H9 (cell line): ENCODE results near the gene PAX6. TPM values are rescaled to one million over a fixed set of nuclear protein-coding genes. Genes with fewer than 3 reads are reported as not detected.

Experiments used
- DNase-seq: peaks from one replicate; pipeline ENCODE4 v3.0.0-alpha.2; 2017
- H2AFZ ChIP-seq: one replicate; pipeline ENCODE4 v1.6.1; 2013; ENCODE audit warnings: mild to moderate bottlenecking, low read length, control low read depth, moderate library complexity
- H2AK5ac ChIP-seq: 2 replicates; pipeline ENCODE4 v1.6.1; 2013; ENCODE audit warnings: low read length, control low read depth, mixed read lengths; ENCODE audit not compliant: insufficient read length
- H2BK120ac ChIP-seq: one replicate; pipeline ENCODE4 v1.6.1; 2013; ENCODE audit warnings: low read depth, mild to moderate bottlenecking, low read length, control low read depth, inconsistent platforms; ENCODE audit not compliant: poor library complexity, severe bottlenecking
- H2BK12ac ChIP-seq: 2 replicates; pipeline ENCODE4 v1.6.1; 2013; ENCODE audit warnings: low read length, control low read depth, mixed read lengths, low read depth; ENCODE audit not compliant: insufficient read length
- H2BK15ac ChIP-seq: 2 replicates; pipeline ENCODE4 v1.6.1; 2013; ENCODE audit warnings: low read depth, low read length, control low read depth
- H2BK20ac ChIP-seq: one replicate; pipeline ENCODE4 v1.6.1; 2013; ENCODE audit warnings: low read depth, mild to moderate bottlenecking, low read length, control low read depth, inconsistent platforms; ENCODE audit not compliant: poor library complexity, severe bottlenecking
- H2BK5ac ChIP-seq: 2 replicates; pipeline ENCODE4 v1.6.1; 2013; ENCODE audit warnings: low read length, control low read depth, mixed read lengths; ENCODE audit not compliant: insufficient read length
- H3K14ac ChIP-seq: 2 replicates; pipeline ENCODE4 v1.6.1; 2013; ENCODE audit warnings: low read length, control low read depth; ENCODE audit not compliant: insufficient read depth
- H3K18ac ChIP-seq: 2 replicates; pipeline ENCODE4 v1.6.1; 2013; ENCODE audit warnings: low read depth, mild to moderate bottlenecking, mixed read lengths, low read length, control low read depth; ENCODE audit not compliant: insufficient read length
- H3K23ac ChIP-seq: 2 replicates; pipeline ENCODE4 v1.6.1; 2013; ENCODE audit warnings: low read length, control low read depth, mixed read lengths, low read depth; ENCODE audit not compliant: insufficient read length
- H3K23me2 ChIP-seq: 2 replicates; pipeline ENCODE4 v1.6.1; 2013; ENCODE audit warnings: low read depth, mild to moderate bottlenecking, mixed read lengths, low read length, control low read depth; ENCODE audit not compliant: insufficient read length, poor library complexity, severe bottlenecking
- H3K27ac ChIP-seq: 2 replicates; pipeline ENCODE4 v1.5.1; 2013; ENCODE audit warnings: low read length, control low read depth, mixed read lengths, low read depth; ENCODE audit not compliant: insufficient read length
- H3K27me3 ChIP-seq: 2 replicates; pipeline ENCODE4 v1.6.1; 2013; ENCODE audit warnings: low read length, control low read depth, inconsistent platforms; ENCODE audit not compliant: insufficient read depth
- H3K4ac ChIP-seq: 2 replicates; pipeline ENCODE4 v1.6.1; 2013; ENCODE audit warnings: low read depth, mild to moderate bottlenecking, control low read depth, inconsistent platforms, low read length, moderate library complexity
- H3K4me1 ChIP-seq: 2 replicates; pipeline ENCODE4 v1.6.1; 2013; ENCODE audit warnings: low read length, control low read depth, inconsistent platforms; ENCODE audit not compliant: insufficient read depth
- H3K4me2 ChIP-seq: 2 replicates; pipeline ENCODE4 v1.6.1; 2013; ENCODE audit warnings: low read length, control low read depth, mixed read lengths; ENCODE audit not compliant: insufficient read length, insufficient read depth
- H3K56ac ChIP-seq: 2 replicates; pipeline ENCODE4 v1.6.1; 2013; ENCODE audit warnings: low read depth, mild to moderate bottlenecking, mixed read lengths, low read length, control low read depth; ENCODE audit not compliant: insufficient read length
- H3K79me1 ChIP-seq: 2 replicates; pipeline ENCODE4 v1.6.1; 2013; ENCODE audit warnings: low read depth, mild to moderate bottlenecking, moderate library complexity, low read length, control low read depth, inconsistent platforms; ENCODE audit not compliant: insufficient read depth, poor library complexity, severe bottlenecking
- H3K79me2 ChIP-seq: 2 replicates; pipeline ENCODE4 v1.6.1; 2013; ENCODE audit warnings: low read length, control low read depth, inconsistent platforms; ENCODE audit not compliant: insufficient read depth
- H3K9ac ChIP-seq: 2 replicates; pipeline ENCODE4 v1.6.1; 2013; ENCODE audit warnings: low read length, control low read depth, mixed read lengths; ENCODE audit not compliant: insufficient read length; ENCODE audit errors: extremely low read depth
- H3K9me3 ChIP-seq: one replicate; pipeline ENCODE4 v1.6.1; 2013; ENCODE audit warnings: low read depth, low read length, inconsistent platforms; ENCODE audit not compliant: control insufficient read depth
- H3T11ph ChIP-seq: one replicate; pipeline ENCODE4 v1.6.1; 2013; ENCODE audit warnings: mild to moderate bottlenecking, low read length, control low read depth, inconsistent platforms
- H4K20me1 ChIP-seq: one replicate; pipeline ENCODE4 v1.6.1; 2013; ENCODE audit not compliant: control insufficient read depth, insufficient read length, insufficient read depth
- H4K5ac ChIP-seq: 2 replicates; pipeline ENCODE4 v1.6.1; 2013; ENCODE audit warnings: low read depth, mild to moderate bottlenecking, mixed read lengths, low read length, control low read depth; ENCODE audit not compliant: insufficient read length
- H4K8ac ChIP-seq: replicated peaks from 2 replicates; pipeline ENCODE4 v1.6.1; 2013; ENCODE audit warnings: low read length, control low read depth, mixed read lengths, low read depth; ENCODE audit not compliant: insufficient read length
- H4K91ac ChIP-seq: 2 replicates; pipeline ENCODE4 v1.6.1; 2013; ENCODE audit warnings: low read depth, mild to moderate bottlenecking, moderate library complexity, mixed read lengths, low read length, control low read depth; ENCODE audit not compliant: insufficient read length
- H3K27ac Mint-ChIP-seq, 3 experiments: 2 replicates in 2 of 3; 3 replicates in 1 of 3; pipeline ENCODE4 v1.8.0; 2020 to 2021; ENCODE audit warnings: mixed read lengths in 3 of 3, mild to moderate bottlenecking in 1 of 3, moderate library complexity in 1 of 3
- H3K27me3 Mint-ChIP-seq: 2 replicates; pipeline ENCODE4 v1.8.0; 2021; ENCODE audit warnings: low read depth, mild to moderate bottlenecking, moderate library complexity, mixed read lengths
- H3K36me3 Mint-ChIP-seq, 3 experiments: 2 replicates in 2 of 3; 3 replicates in 1 of 3; pipeline ENCODE4 v1.8.0; 2020 to 2021; ENCODE audit warnings: low read depth in 3 of 3, mixed read lengths in 3 of 3; ENCODE audit not compliant: insufficient read depth in 1 of 3
- H3K4me1 Mint-ChIP-seq, 2 experiments: 2 replicates each; pipeline ENCODE4 v1.8.0; 2020; ENCODE audit warnings: mixed read lengths in 2 of 2
- H3K4me3 Mint-ChIP-seq, 2 experiments: 2 replicates in 1 of 2; 3 replicates in 1 of 2; pipeline ENCODE4 v1.8.0; 2020 to 2021; ENCODE audit warnings: mild to moderate bottlenecking in 2 of 2, mixed read lengths in 2 of 2, moderate library complexity in 1 of 2
- H3K9me3 Mint-ChIP-seq, 2 experiments: 2 replicates in 1 of 2; 3 replicates in 1 of 2; pipeline ENCODE4 v1.8.0; 2020; ENCODE audit warnings: mild to moderate bottlenecking in 2 of 2, mixed read lengths in 2 of 2, moderate library complexity in 1 of 2
- WGBS: extraction: QIAGEN DNeasy Blood & Tissue Kit; methylation state at CpG from one replicate; pipeline ENCODE4 v1.1.7; 2013; ENCODE audit warnings: missing lambda C conversion rate, low lambda C conversion rate, mixed read lengths; ENCODE audit not compliant: insufficient read length; ENCODE audit errors: extremely low coverage; 5-methylcytosine and 5-hydroxymethylcytosine counted together
- total RNA-seq: library from RNA; stranded (reverse); gene quantifications from 2 replicates; pipeline ENCODE4 v1.2.1, GENCODE V29; 2021
- TF ChIP-seq, protein P1 (sequence below): fragments of 200-600 bp; sonication (generic); conservative IDR thresholded peaks from 3 replicates; pipeline ENCODE4 v1.8.0; 2021; ENCODE audit warnings: antibody characterized with exemption, mild to moderate bottlenecking

PAX6 gene
- total RNA-seq, 1 experiment from 2014 or later: not detected

DNA sequence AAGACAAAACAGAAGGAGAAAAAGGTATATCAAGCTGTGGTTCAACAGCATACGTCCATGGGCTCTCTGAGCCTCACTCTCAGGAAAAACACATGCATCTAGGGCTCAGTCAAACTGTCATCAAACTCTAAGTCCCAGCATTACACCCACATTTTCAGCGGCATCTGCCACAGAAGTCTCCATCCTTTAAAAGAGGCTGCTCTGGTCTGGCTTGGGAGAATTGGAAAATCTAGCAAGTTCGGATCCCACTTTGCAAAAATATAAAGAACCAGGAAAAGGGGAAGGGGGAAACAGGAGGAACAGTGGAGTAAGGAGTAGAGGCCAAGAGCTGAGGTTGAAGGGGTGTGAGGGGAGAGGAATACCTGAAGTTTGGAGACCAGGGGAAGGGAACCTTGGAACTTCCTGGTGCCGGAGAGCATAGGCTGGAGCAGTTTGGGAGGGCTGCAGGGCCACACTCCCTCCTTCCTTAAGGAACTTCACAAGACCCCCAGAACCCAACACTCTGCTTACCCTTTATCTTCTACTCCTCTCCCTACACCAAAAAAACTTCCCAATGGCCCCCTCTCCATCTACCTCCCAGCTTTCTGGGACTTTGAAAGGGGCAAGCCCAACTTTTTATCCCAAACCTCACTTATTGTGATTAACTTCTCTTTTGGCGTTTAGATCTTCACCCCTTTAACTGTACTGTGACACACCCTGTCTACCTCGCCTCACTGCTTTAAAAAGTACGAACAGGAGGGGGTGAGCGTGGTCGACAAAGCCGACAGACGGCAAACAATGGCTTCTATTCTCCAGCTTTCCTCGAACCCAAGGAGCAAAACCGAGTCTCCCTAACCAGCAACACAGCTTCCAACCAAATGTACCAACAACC, 4.0 kb downstream of the PAX6 start:
- no peak overlapping the region for H2BK20ac ChIP-seq
- H4K20me1 ChIP-seq: peaks cover 2% of the 10 kb centered on the region
- no peak overlapping the region for H3K56ac ChIP-seq
- no peaks in the 10 kb centered on the region for H3K4me1 ChIP-seq
- H3K27me3 Mint-ChIP-seq: peaks cover 99% of the 10 kb centered on the region
- H4K8ac ChIP-seq: no peak overlapping the region
- H3K79me2 ChIP-seq: no peaks in the 10 kb centered on the region
- H2BK12ac ChIP-seq: no peak overlapping the region
- H4K91ac ChIP-seq: no peak overlapping the region
- H3K4me3 Mint-ChIP-seq: peak overlapping the region in 1 of 2 experiments; percentile 72; a peak in 2 of 5 replicates
- no peak overlapping the region for H4K5ac ChIP-seq
- H3K4ac ChIP-seq: no peak overlapping the region
- no peak overlapping the region for H3K18ac ChIP-seq
- H2BK15ac ChIP-seq: no peak overlapping the region
- H2BK5ac ChIP-seq: no peak overlapping the region
- H3K9ac ChIP-seq: no peak overlapping the region
- peaks cover 32% of the 10 kb centered on the region for H3K23me2 ChIP-seq
- TF ChIP-seq, protein P1, sequence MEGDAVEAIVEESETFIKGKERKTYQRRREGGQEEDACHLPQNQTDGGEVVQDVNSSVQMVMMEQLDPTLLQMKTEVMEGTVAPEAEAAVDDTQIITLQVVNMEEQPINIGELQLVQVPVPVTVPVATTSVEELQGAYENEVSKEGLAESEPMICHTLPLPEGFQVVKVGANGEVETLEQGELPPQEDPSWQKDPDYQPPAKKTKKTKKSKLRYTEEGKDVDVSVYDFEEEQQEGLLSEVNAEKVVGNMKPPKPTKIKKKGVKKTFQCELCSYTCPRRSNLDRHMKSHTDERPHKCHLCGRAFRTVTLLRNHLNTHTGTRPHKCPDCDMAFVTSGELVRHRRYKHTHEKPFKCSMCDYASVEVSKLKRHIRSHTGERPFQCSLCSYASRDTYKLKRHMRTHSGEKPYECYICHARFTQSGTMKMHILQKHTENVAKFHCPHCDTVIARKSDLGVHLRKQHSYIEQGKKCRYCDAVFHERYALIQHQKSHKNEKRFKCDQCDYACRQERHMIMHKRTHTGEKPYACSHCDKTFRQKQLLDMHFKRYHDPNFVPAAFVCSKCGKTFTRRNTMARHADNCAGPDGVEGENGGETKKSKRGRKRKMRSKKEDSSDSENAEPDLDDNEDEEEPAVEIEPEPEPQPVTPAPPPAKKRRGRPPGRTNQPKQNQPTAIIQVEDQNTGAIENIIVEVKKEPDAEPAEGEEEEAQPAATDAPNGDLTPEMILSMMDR: no peak
- WGBS: no CpG with 5 or more reads among the region's 13 CpGs
- H3K27ac ChIP-seq: no peak overlapping the region
- no peaks in the 10 kb centered on the region for H3K79me1 ChIP-seq
- H2AK5ac ChIP-seq: no peak overlapping the region
- H3K27me3 ChIP-seq: peaks cover 88% of the 10 kb centered on the region
- no peak for DNase-seq
- H3K9me3 ChIP-seq: no peaks in the 10 kb centered on the region
- H2BK120ac ChIP-seq: no peak overlapping the region
- H3K4me2 ChIP-seq: peak overlapping the region; percentile 22
- H3K14ac ChIP-seq: no peak overlapping the region
- no peak overlapping the region for H3K23ac ChIP-seq
- no peaks in the 10 kb centered on the region; a peak in 1 of 7 replicates for H3K36me3 Mint-ChIP-seq
- no peak overlapping the region for H3T11ph ChIP-seq
- H2AFZ ChIP-seq: no peak overlapping the region
- H3K27ac Mint-ChIP-seq: no peak overlapping the region
- H3K9me3 Mint-ChIP-seq: peaks cover 3% of the 10 kb centered on the region in 2 experiments; a peak in 4 of 5 replicates
- peaks cover 44 to 71% of the 10 kb centered on the region in 2 experiments for H3K4me1 Mint-ChIP-seq
